DOHH2 (cell line): ENCODE measurements around the gene SPINK7.

Experiments
- CTCF ChIP-seq: fragments of 200-600 bp; sonication (generic); IDR thresholded peaks from one replicate; pipeline ENCODE4 v1.5.1; 2014; ENCODE audit warnings: antibody characterized with exemption, mild to moderate bottlenecking, low read depth, low read length; ENCODE audit not compliant: poor library complexity, severe bottlenecking
- EZH2phosphoT487 ChIP-seq: fragments of 200-600 bp; sonication (generic); IDR thresholded peaks from 2 replicates; pipeline ENCODE4 v1.6.1; 2017; ENCODE audit warnings: borderline replicate concordance, mild to moderate bottlenecking, antibody characterized with exemption, low read length, moderate library complexity, mixed read lengths

GRCh38 chr5:148267962-148268361 lies 44.3 kb upstream of the SPINK7 start:
- no peak for TF ChIP-seq CTCF
- TF ChIP-seq EZH2phosphoT487 = no peak
